GM21737 (cell line): ENCODE data around the gene SNX33.
"Not testable (repeated sequence)": the region's sequence is repeated elsewhere in the genome, so short reads cannot be mapped to it uniquely, and the experiment has no call there.

ENCODE experiments used
- ATAC-seq: cut with Tn5 transposase; IDR thresholded peaks from one replicate; pipeline ENCODE4 v1.9.1; 2021; ENCODE audit warnings: mild to moderate bottlenecking, moderate library complexity; ENCODE audit not compliant: unreplicated experiment

SNX33 gene

GRCh38 chr15:75661100-75661755 is 13.5 kb downstream of the SNX33 start:
- no peak for ATAC-seq

- no peak for ATAC-seq
Observed at GRCh38 chr15:75661756-75662140, 14.0 kb downstream of the SNX33 start.

DNA sequence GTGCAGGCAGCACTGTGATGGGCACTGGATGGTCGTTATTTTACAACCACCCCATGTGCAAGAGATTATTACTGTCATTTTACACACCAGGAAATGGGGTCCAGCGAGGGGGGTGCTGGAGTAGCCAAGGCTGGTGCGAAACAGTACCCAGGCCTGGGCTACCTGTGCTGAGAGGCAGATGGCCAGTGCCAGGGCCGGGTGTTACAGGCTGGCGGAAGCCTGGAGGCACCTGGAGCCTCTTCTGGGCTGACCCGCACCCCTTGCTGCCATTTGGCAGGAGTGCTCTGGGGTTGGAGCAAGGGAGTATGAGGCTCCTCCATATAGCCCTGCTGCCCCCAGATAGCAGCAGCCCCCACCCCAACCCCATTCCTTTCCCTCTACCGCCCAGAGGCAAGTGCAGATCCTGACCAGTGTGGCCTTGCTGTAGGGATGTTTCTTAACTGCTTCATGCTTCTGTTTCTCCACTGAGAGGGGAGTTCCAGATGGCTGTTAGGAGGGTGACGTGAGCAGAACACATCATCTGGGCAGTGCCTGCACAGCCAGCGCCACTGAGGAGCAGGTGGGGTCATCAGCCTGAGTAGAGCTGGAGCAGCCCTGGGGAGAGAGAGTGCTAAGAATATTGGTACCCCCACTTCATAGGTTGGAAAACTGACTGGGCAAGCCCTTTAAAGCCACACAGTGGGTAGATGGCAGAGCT is 15.3 kb downstream of the SNX33 start:
- no peak for ATAC-seq

GRCh38 chr15:75663931-75664421 is 16.3 kb downstream of the SNX33 start:
- ATAC-seq, result no peak

DNA sequence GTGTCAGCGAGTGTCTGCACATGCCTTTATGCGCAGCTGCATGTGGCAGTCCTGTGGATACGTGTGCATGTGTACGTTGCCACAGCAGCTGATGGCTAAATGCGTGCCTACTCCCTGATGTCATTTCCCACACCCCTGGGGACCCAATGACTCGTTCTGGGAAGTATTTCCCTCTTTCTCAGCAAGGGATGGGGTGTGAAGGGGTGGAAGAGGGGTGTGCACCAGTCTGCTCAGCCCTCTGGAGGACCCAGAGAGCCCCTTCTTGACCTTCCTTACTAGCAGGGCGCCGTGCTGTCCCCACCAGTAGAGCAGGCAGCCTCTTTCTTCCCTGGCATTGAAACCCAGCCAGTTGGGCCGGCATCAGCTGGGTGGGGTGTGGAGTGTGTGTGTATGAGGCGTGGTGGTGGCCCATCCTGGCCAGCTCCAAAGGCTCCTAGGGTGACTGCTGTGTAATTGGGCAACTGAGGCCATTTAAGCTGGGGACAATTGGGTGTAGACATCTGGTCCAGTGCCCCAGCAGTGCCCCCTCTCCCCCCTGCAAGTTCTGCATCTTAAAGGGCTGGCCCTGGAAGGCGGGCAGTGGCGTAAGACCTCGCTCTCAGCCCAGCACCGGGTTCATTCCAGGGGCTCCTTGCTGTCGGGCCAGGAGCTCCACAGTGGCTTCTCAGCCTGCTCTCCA is 19.2 kb downstream of the SNX33 start:
- no peak for ATAC-seq

GRCh38 chr15:75669191-75669878 is 21.6 kb downstream of the SNX33 start:
- ATAC-seq, result no peak

DNA sequence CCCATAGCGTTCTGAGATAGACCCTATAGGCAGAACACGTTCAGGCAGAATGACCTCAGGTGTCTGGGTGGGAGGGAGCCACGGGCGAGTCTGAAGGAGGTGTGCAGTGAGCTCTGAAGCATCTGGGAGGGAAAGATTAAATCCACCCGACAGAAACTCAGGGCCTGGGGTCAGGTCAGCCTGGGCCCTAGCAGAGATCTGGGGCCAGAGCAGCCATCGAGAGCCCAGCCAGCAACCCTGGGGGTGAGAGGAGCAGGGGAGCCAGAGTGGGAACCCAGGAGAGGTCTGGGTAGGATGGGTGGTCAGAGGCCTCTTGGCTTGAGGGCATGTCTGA is 22.1 kb downstream of the SNX33 start:
- no peak for ATAC-seq

DNA sequence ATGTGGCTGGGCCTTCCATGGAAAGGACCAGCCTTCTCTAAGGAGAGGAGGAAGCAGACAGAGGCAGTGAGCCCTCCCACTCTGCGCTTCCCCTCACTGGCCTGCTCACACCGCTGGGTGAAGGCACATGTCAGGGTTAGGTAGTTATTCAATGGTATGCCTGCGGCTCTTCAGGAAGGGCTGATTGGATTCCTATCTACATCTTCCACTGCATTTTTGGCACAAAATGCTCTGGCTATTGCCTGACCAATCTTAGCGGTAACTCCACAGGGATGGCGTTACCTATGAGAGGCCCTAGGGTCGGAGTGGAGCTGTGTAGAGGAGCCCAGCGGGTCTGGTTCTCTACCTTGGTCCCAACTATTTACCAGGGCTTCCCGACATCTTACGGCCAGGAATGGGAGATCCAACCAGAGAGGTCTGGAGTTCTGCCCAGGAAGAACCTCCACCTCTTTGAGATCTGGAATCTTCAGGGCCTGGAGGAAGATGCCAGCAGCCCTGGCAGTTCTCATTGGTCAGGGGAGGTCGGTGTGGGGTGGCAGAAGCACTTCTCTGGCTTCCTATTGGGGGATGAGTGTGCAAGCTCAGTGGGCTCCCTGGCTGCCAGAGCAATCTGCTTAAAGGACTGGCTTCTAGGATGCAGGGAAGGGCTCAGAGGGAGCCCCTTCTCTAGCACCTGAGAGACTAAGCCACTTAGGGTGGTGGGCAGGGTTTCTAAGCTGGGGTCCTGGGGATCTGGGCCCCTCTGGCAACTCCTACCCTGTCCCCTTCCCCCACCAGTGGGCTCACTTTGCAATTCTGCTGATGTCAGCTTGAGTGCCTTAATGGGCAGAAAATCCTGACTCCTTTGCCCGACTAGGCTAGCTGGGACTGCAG is 24.3 kb downstream of the SNX33 start:
- ATAC-seq, result no peak

DNA sequence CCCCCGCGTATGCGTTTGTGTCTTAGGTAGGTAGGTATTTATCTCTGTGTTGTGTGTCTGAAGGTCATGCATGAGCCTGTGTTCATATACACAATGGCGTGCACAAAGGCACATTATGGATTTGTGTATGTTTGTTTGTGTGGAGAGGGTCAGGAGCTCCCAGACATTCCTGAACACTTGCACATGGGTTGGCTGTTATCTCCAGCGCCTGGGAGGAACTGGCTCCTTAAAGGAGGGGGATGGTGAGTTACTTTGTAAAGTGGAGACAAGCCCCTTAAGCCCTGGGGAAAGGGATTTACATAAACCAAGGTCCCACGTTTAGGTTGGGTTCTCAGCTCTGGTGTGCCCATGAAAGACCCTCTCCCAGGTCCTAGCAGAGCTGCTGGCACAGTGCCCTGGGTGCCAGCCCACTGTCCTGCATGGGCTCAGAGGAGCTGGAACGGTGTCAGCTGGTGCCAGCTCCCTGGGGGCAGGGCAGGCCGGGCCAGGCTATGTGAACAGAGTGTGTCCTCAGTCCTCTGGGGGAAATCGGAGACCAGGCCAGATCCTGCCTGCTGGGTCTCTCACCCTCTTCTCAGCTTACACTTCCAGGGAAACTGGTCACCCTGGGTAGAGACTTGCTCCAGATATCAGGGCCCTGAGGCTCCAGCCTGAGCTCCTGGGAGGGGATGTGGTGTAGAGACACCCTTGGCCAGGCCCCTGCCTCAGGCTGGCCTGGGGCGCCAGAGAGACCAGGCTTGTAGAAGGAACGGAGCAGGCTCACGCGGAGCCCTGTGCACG is 25.1 kb downstream of the SNX33 start:
- ATAC-seq, result no peak

DNA sequence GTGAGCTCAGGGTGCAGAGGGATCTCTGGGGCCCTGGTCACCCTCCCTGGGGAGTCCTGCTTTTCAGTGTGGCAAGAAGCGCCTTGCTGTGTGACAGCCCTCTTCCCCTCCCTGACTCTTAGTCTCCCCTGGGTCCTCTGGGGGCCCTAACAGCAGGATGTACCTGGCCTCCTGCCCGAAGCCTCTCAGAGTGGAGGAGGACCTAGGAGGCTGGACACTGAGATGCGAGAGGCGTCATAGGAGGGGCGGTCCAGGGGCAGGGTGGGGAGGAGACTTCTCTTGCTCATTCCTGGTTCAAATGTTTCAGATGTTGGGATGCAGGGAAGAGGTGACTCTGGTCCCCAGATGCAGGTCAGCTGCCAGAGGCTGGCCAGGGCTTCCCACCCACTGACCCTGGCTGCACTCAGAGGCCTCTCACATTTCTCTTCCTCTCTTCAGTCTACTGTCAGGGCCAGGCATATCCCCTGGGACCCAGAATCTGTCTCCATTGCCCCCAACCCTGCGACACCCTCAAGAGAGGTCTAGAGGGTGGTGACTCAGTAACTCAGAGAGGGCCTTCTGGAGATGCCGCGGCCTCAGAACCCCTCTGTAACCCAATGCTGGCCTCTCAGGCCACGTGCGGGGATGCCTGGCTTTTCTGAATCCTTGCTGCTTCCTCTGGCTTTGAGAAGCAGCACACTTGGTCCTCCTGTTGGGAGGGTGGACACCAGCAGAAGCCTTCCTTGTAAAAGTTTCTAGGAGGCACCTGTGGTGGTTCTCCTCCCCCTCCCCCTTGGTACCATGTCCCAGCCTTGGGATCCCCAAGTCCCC is 25.9 kb downstream of the SNX33 start:
- no peak for ATAC-seq

- no peak for ATAC-seq
Observed at GRCh38 chr15:75674366-75674765, 26.7 kb downstream of the SNX33 start.

DNA sequence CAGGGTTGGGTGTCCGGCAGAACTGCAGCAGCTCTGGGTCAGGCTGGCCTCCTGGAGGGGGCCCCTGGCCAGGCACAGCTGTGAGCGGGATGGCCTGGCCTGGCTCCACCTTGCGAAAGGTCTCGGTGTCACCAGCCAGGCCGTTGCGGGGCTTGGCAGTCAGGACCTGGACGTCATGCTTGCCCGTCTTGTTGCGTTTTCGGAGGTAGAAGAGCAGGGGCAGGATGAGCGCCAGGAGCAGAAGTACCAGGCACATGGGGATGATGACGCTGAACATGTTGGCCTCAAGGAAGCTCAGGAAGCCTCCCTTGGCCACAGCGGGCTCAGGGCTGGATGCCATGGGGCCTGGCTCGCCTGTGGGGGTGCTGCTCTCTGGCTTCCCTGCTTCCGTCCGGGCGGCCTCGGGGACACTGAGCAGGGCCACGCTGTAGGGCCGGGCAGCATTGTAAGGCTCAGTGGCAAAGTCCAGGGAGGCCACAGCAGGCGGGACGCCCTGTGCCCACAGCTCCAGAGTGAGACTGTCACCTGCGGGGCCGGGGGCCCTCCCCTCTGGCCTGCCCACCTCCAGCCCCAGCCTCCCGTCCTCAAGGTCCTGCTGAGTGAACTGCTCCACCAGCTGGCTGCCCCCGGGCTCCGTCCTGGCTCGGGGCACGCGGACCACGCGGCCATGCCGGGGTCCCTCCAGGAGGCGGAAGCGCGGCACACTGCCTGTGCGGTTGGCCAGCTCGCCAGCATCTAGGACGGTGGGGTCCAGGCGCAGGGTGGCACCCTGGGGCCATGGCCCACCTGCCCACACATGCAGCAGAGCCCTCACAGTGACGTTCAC is 28.1 kb downstream of the SNX33 start:
- ATAC-seq, result no peak

DNA sequence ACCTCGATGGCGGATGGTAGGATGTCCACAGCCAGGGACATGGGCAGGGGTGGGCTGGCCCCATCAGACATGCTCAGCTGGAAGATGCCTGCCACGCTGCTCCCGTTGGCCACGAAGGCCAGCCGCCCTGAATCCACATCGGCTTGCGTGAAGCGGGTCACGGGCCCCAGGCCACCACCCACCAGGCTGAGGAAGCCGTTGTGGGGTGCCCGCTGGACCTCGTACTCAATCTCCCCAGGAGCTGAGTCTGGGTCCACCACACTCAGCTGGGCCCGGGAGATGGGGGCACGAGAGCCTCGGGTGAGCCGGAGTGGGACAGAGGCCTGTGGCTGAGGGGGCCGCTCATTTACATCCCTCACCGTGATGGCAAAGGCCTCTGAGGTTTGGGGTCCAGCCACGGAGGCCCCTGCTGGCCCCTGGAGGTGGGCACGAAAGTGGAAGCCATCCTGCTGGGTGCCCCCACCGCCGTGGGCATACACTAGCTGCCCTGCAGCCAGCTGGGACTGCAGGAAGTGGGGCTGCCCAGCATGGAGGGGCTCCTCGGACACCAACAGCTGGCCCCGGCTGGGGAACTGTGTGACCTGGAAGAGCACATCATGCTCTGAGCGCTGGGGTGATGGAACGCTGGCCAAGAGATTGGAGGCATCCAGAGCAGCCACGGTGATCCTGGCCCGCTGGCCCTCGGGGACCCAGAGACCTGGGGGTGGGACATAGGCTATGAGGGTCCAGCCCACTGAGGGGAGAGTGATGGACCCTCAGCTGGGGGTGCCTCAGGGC is 29.2 kb downstream of the SNX33 start:
- ATAC-seq, result no peak

GRCh38 chr15:75677465-75678323 is 30.0 kb downstream of the SNX33 start:
- ATAC-seq, result no peak

GRCh38 chr15:75678324-75678690 is 30.6 kb downstream of the SNX33 start:
- ATAC-seq, result not testable (repeated sequence)

DNA sequence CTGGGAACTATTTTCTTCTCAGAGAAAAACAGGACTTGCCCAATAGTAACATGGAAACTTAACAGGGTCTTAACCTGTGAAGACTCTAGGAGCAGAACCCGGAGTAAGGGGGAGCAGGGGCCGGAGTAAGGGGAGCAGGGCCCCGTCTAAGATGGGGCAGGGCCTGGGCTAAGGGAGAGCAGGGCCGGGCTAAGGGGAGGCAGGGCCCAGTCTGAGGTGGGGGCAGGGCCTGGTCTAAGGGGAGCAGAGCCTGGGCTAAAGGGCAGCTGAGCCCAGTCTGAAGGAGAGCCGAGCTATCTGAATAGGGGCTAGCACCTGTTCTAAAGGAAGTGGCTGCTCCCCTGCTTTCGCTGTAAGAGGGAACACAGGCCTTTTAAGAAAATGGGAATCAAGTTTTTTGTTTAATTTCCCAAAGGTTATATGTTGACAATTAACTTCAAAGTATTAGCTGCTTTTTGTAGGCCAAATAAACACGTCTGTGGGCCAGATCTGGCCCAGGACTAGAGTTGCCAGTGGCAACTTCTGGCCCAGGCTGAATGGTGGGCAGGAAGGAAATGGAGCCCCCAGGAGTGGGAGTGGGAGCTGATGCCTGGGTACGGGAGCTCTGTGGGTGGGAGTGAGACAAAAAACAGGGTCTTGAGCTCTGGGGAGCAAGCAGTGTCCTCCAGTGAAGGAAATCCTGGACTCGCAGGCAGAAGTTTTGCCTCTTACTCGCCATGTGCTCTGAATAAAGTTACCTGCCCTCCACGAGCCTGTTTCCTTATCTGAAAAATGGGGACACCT is 32.5 kb downstream of the SNX33 start:
- ATAC-seq, result no peak
